CD4-positive, alpha-beta T cell treated with Interferon alpha-2 for 1 hour (primary cell): ENCODE data around the gene AK2.

ENCODE experiments used
- DNase-seq, 2 donors: peaks; one replicate each; pipeline ENCODE4 v3.0.0-alpha.2; 2020 to 2022

The AK2 gene

GRCh38 chr1:33021567-33022431, 14.9 kb downstream of the AK2 start:
- DNase-seq, result no peak

DNA sequence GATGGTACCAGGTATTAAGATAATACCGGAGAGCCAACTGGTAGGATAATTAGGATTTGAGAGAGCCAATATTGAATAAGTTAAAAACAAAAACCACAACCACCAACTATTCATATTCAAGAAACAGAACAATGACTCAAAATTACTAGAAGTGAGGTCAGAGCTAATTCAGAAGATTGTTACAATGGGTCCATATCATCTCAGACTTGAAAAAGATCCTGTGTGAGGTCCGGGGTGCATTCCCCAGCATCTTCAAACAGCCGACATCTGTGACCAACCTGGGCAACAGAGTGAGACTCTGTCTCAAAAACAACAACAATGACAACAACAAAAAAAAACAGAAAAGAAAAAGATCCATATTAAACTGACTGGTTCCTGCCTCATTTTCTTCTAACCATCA, 18.6 kb downstream of the AK2 start:
- DNase-seq, result no peak

DNA sequence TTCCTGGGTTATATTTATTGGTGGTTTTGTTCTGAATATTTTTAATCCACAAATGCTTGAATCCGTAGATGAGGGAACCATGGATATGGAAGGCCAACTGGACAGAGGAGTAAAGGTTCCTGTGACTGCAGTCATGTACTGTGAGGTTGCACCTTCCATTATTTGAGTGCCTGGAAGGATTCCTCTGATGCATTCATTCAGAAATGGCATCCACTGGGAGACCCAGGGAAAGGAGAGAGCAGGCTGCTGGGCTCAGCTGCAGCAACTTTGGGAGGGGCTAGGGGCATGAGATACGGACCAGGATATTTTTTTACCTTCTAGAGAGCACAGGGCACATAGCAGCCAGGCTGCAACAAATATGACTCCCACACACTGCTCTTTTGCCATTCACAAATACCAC, 19.5 kb downstream of the AK2 start:
- DNase-seq, result no peak

GRCh38 chr1:33015216-33015615, 21.5 kb downstream of the AK2 start:
- DNase-seq, result no peak

- DNase-seq, result no peak
These were observed 22.1 kb downstream of the AK2 start for GRCh38 chr1:33014464-33015163.

DNA sequence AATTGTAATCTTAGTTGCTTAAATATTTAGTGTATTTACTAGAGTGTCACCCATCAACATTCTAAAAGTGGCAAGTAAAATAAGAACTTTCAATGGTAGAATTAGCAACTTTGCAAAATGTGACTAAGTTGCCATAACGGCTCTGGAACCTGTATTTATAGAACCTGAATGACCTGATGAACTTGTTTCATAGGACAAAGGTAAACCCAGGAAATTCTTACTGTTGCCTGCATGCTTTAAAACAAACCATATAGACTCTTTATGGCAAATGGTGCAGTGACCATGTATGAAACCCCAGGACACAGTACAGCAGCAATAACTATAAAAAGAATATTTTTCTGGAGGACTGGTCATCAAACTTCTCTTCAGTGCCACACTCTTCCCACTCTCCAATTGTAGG, 22.9 kb downstream of the AK2 start:
- DNase-seq, result no peak

DNA sequence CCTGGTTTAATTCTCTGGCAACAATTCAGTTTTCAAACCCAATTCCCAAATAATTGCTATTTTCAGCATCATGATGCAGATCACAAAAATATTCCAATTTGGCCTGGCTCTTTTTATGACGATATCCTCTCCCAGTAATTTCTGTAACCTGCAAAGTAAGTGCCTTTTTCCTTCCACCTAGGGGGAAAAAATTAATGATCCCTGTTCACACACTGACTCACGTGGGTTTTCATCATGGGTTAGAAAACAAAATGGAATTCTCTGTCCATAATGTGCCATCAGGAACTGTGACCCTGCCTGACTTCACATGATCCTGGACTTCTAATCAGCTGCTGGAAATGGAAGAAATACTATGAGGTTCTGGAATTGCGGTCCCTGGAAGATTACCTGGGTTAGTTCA, 24.5 kb downstream of the AK2 start:
- no peak for DNase-seq

DNA sequence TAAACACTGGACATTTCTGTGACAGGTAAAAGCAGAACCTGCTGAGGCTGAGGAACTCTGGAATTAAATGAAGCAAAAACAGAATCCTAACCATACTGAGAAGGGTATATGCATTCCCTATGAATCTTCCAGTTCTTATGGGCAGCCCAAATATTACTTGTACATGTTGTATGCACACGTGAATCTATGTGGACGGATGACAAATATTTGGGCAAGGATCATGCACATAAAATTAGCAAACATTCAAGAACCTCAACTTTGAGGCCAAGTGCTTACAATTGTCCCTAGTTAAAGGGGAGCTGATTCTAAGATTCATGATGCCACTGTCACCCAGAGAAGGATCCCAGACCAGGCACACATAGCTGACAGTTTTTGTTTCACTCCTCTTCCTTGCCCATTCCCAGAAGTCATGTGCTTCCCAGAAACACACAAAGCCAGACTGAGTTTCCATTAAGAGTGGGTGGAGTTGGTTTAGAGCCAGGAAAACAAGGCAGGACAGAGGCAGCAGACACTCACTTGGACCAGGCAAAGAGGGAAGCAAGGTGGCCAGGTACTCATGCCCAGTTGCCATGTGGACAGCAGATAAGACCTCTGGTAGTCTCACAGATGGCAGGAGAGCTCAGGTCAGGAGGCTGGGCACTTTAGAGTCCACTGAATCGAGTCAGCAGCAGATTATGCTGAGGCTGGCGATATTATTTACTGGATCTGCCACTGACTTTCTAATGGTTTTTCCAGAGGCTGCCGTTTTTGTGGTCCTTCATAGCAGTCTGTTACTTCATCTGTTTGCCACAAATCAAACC, 25.6 kb downstream of the AK2 start:
- DNase-seq, result no peak

DNA sequence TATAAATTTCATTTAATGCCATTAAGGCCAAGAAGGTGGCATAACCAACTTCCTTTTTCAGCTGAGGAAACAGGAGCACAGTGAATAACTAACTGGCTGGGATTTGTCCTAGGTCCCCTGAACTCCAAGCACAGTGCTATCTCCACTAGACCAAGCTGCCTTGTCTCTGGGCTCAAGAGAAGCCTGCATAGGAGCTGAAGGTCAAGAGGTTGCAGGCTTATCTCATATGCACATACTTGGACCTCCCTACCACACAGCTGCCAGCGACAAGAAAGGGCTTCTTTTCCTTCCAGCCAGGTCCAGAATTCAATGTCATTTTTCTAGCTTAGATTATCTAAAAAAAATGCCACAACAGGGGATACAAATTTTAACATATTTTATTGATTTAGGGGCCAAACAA, 27.1 kb downstream of the AK2 start:
- DNase-seq, result no peak

DNA sequence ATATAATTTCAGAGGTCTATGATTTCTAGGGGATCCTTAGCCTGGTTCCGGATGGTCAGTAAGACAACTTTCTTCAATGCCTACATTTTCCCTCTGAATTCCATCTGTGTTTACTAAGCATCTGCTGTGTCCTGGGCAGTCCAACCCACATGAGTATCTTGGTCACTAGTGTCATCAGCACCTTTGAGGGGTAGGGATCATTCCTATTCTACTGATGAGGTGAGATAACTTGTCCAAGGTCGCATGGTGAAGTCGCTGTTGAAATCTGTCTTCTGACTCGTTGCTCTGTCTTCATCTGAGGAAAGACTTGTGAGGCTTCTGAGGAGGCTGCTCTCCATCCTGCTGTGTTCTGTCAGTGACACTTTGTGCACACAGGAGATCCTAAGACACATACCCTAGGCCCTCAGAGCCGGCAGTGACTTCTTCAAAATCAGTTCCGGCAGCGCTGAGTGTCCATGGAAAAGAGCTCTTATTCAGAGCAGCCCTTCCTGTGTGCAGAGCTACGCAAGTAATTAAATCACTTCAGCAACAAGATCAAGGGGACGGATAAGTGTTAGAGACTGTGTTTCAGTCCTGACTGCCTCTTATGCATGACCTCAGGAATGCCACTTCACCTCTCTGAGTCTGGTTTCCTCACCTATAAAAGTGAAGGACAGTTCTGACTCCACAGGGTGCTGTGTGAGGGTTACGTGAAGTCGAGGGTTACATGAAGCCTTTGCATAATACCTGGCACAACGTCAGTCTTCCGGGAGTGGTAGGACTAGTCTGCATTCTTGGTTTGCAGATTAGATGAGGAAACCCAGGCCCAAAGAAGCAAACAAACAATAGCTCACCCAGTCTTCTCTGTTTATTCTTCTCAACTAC, 28.4 kb downstream of the AK2 start:
- DNase-seq, result no peak

- peak; percentile 39 to 45 for DNase-seq
These were observed 29.3 kb downstream of the AK2 start for GRCh38 chr1:33007190-33008050.

- DNase-seq, result no peak
These were observed 30.8 kb downstream of the AK2 start for GRCh38 chr1:33005838-33006421.

DNA sequence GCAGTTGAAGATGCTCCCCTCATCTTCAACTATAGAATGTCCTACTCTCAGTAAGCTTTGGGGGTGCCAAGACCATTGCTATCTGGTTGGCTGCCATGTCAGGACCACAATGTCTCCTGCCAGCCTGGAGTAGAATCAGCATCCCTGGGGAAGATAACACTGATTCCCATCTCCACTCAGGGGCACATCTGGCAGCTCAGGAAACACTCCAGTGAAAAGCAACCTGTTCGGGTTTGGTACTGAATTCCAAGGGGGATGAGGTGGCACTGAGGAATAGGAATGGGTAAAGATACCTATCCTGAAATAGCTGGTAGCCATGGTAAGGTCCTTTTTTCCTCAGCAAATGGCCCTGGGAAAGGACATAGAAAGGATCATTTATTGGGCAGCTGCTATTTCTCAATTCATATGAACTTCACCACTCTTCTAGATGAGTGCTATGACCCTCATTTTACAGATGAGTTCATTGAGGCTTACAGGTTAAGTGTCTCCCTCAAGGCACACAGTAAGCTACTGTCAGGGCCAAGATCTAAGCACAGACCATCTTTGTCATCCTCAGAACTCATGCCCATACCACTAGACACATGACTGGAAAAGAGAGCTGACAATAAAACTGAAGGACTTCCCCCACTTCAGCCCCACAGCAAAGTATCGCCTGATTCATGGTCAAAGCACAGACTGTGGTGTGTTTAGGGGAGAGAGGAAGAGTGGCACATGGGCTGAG, 31.4 kb downstream of the AK2 start:
- DNase-seq, result no peak

GRCh38 chr1:33004613-33005012, 32.1 kb downstream of the AK2 start:
- DNase-seq, result no peak

GRCh38 chr1:33003657-33004056, 33.0 kb downstream of the AK2 start:
- no peak for DNase-seq

DNA sequence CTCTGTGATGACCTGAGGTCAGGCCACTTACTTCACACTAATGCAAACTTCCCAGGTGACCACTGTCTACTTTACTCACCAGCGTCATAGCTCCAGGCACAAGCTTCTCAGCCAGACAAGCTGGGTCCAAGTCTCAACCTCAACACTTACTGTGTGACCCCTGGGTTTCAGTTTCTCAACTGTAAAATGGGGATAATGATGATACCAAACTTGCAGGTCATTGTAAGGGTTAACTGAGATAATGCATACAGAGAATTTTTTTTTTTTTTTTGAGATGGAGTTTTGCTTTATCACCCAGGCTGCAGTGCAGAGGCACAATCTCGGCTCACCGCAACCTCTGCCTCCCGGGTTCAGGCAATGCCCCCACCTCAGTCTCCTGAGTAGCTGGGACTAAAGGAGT, 34.7 kb downstream of the AK2 start:
- DNase-seq, result no peak

GRCh38 chr1:33001282-33001681, 35.4 kb downstream of the AK2 start:
- no peak for DNase-seq

DNA sequence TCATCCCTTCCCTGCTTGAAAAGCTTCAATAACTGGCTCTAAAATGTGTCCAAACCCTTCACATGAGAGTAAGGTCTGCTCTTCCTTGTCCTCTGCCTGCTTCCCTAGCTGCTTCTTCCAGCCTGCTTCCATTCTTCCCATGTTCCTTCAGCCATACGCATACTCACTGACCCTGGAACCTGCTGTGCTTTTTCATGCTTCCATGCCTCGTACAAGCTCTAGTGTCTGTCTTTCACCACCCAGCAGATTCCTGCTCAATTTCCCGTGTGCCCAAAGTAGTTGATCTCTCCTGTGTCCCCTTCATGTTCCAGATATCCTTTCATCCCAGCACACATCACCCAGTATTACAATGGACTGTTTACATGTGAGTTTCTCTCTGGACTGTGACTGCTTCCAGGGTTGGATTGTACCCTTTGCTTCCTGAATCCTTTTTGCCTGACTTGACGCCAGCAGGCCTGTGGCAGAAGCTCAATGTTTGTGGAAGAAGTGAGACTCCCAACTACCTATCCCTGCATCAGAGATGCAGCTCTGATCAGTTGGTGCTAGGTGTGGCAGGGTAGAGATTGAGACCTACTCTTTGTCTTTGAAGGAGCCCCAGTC, 36.2 kb downstream of the AK2 start:
- no peak for DNase-seq

- no peak for DNase-seq
These were observed 37.7 kb downstream of the AK2 start for GRCh38 chr1:32998997-32999396.

DNA sequence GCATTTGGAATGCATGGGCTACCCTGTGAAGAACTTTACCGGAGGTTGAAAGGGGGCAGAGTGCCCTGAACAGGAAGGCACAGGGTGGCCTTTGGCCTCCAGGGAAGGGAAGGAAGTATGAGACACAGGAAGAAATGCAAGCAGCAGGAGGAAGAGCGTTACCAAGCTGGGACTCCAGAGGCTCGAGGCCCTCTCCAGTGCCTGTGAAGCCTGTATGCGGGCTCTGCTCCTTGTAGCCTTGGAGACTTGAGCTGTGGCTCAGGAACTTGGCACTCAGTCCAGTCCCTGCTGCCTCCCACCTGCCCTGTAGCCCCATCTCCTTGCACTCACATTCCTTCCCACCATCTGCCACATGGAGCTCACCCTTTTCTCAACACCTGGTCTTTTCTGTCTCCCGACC, 38.6 kb downstream of the AK2 start:
- DNase-seq, result peak in 1 of 2 donors; percentile 14
